Muscle of leg (tissue), 11 donors: Measurements from ENCODE around the gene NPY4R2. TPM values are rescaled to one million over a fixed set of nuclear protein-coding genes. Genes with fewer than 3 reads are reported as not detected.
"Not testable (repeated sequence)": the region's sequence is repeated elsewhere in the genome, so short reads cannot be mapped to it uniquely, and the experiment has no call there.

ENCODE experiments used
- DNase-seq: peaks from one replicate; pipeline ENCODE4 v3.0.0; 2013
- H3K27ac ChIP-seq: one replicate; pipeline ENCODE4 v1.5.1; 2013; ENCODE audit warnings: mild to moderate bottlenecking, low read length, control low read depth
- H3K27me3 ChIP-seq: one replicate; pipeline ENCODE4 v1.6.1; 2013; ENCODE audit warnings: low read length; ENCODE audit not compliant: control insufficient read depth, insufficient read depth
- H3K36me3 ChIP-seq: one replicate; pipeline ENCODE4 v1.6.1; 2013; ENCODE audit warnings: low read length; ENCODE audit not compliant: control insufficient read depth, insufficient read depth
- H3K4me1 ChIP-seq: one replicate; pipeline ENCODE4 v1.6.1; 2013; ENCODE audit warnings: low read length; ENCODE audit not compliant: control insufficient read depth, insufficient read depth
- H3K4me3 ChIP-seq: one replicate; pipeline ENCODE4 v1.5.1; 2013; ENCODE audit warnings: low read length, control low read depth
- H3K9me3 ChIP-seq: replicated peaks from 2 replicates; pipeline ENCODE4 v1.6.1; 2013; ENCODE audit warnings: low read depth, low read length; ENCODE audit not compliant: control insufficient read depth
- WGBS: methylation state at CpG from one replicate; pipeline ENCODE4 v1.1.5; 2013; ENCODE audit warnings: missing lambda C conversion rate; ENCODE audit not compliant: insufficient coverage; 5-methylcytosine and 5-hydroxymethylcytosine counted together
- polyA plus RNA-seq, 8 donors: library from polyadenylated mRNA; unstranded; fragments of 120-200 nt; gene quantifications; one replicate each; pipeline versions ENCODE4 v1.2.1 to v1.2.3, GENCODE V29; 2013; ENCODE audit warnings: inconsistent platforms in 1 of 8, low replicate concordance in 1 of 8; ENCODE audit not compliant: insufficient read length in 8 of 8, insufficient read depth in 1 of 8
- total RNA-seq: library from RNA; stranded (reverse); fragments of 120-200 nt; gene quantifications from one replicate; pipeline ENCODE4 v1.2.4, GENCODE V29; 2013

NPY4R2 gene
- total and polyA plus RNA-seq, 9 donors: 0.07 to 0.23 (median 0.10) TPM; not detected in 6

DNA sequence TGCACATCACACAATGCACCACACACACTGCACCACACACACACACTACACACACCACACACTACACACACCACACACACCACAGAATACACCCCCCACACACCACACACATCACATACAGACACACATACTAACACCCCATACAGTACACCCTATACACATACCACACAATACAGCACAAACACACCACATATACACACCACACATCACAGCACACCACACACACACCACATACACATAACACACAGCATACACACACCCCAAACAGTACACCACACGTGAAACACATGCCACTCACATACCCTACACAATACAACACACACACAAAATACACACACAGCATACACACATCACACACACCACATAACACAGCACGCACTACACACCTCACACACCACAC, 23.9 kb upstream of the NPY4R2 start:
- H3K4me3 ChIP-seq, H3K9me3 ChIP-seq, H3K27me3 ChIP-seq, H3K27ac ChIP-seq, DNase-seq, H3K4me1 ChIP-seq, H3K36me3 ChIP-seq: not testable (repeated sequence)
- WGBS: no CpG with 5 or more reads among the region's 2 CpGs

DNA sequence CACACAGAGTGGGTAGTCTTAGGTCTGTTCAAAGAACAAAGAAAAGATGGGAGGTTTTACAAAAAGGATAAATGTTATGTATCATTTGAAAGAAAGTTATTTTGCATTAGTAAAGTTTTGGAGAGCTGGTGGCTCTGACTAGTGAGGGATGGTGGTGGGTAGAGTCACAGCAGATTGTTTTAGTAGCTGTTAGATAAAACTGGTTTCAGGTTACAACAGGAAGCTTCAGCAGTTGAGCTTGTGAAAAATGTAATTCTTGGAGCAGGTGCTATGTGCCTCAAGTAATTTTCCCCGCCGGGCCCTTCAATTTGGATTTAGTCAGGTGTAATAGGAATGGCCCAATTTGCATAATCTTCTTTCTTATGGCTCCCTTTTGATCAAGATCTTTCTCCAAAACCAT, 20.6 kb upstream of the NPY4R2 start:
- not testable (repeated sequence) for H3K4me1 ChIP-seq, DNase-seq, H3K4me3 ChIP-seq, H3K36me3 ChIP-seq, H3K27ac ChIP-seq, H3K9me3 ChIP-seq, H3K27me3 ChIP-seq
- no CpG with 5 or more reads among the region's 2 CpGs for WGBS

DNA sequence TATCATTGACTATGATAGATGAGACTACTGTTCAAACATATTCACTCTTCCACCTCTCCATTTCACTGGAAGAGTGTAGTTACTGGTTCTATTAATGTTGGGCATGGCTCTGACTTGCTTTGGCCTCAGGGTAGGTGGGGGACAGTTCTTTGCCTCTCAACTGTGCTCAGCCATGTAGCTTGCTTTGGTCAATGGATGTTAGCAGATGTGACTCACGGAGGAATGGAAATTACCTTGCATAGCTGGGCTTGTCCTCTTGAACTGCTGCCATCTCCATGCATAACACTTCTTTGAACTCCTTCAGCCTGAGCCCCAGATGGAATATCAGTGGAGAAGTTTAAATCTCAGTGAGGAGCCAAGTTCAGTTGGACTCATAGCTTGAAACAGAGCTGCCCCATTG, 9.1 kb upstream of the NPY4R2 start:
- no CpG with 5 or more reads among the region's 1 CpG for WGBS
- H3K36me3 ChIP-seq, H3K4me1 ChIP-seq, H3K27ac ChIP-seq, H3K27me3 ChIP-seq, H3K9me3 ChIP-seq, H3K4me3 ChIP-seq, DNase-seq: not testable (repeated sequence)

DNA sequence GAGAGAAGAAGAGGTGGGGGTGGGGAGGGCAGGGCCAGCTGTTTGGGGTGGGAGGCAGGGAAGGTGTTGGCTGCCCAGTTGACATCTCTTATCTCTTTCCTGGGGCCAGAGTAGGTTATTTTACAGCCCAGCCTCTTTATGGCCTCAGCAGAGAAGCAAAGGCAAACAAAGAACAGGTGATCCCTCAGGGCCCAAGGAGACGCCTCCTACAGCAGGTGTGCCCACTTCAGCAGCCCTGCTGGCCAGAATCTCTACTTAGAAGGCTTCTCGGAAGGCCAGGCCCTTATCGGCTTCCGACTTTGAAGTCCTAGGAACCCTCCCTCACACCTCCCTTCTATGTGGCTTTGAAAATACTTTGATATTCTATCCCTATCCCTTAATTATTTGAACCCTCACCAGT, 8.0 kb upstream of the NPY4R2 start:
- H3K36me3 ChIP-seq, H3K4me3 ChIP-seq, H3K9me3 ChIP-seq, H3K27me3 ChIP-seq, DNase-seq, H3K4me1 ChIP-seq, H3K27ac ChIP-seq: not testable (repeated sequence)
- no CpG with 5 or more reads among the region's 4 CpGs for WGBS

DNA sequence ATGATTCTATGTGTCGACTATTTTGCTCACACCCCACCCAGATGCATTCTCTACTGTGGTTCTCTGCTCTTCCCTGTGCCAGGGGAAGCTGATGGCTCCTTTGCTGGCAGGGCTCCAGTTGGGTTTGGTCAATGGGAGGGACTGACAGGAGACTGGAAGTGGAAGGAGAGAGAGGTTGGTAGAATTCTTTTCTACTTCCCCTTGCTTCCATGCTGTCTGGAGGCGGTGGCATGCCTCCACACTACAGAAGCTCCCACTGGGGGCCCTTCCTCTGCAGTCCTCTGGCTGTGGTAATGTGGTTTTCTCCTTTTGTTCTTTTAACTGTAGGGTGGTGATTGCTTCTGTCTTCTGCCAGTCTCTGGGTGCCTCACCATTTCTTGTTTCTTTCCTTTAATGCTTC, 4.4 kb upstream of the NPY4R2 start:
- not testable (repeated sequence) for DNase-seq, H3K27ac ChIP-seq, H3K4me1 ChIP-seq, H3K27me3 ChIP-seq, H3K9me3 ChIP-seq, H3K4me3 ChIP-seq, H3K36me3 ChIP-seq
- no CpG with 5 or more reads among the region's 2 CpGs for WGBS

DNA sequence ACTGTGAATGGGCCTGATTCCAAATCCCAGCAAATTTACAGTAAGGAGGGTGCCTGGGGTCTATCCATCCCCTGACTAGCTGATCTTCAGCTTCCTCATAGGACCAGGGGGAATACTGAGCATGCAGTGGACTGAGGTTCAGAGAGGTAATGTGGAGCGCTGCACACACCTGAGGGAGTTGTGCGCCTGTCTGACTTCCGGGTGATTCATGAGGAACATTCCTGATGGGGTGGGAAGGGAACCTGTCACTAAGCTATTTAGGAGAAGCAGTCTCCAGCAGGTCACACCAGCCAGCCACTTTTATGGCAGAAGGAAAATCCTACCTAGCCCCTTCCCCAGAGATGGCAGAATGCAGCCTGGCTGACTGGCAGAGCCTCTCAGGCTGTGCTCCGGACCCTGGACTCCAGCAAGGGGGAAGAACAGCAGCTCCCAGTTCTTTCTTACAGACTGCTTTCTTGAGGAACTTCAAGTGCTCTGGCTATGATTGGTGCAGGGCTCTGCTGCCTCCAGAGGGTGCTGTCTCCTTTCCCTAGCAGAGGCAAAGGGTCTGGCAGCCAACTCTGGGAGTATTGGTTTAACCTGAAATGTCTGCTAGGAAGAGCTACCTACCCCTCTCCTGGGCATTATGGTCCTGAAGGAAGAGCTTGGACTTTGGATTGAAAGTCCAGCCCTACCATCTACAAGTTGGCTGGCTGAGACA, 2.5 kb upstream of the NPY4R2 start:
- not testable (repeated sequence) for H3K4me1 ChIP-seq, H3K27ac ChIP-seq, H3K9me3 ChIP-seq, H3K27me3 ChIP-seq, H3K36me3 ChIP-seq, H3K4me3 ChIP-seq, DNase-seq
- no CpG with 5 or more reads among the region's 4 CpGs for WGBS

DNA sequence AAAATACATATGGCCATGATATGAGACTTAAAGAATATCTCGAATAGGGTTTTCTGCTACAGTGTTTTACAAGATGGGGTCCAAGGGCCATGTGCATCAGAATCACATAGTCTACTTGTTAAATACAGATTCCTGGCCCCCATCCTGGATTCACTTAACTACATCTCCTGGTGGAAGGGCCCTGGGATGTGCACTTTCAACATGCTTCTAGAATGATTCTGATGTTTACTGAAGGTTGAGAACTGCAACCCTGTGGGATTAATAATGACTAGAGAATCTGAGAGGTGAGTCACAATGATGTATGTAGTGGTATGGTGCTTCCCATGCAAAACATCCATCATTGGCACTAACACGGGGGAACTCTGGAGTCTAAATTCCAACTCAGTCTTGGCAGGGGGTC, 2.1 kb downstream of the NPY4R2 start:
- not testable (repeated sequence) for H3K9me3 ChIP-seq, H3K27me3 ChIP-seq, H3K27ac ChIP-seq, H3K4me1 ChIP-seq, H3K36me3 ChIP-seq, H3K4me3 ChIP-seq, DNase-seq
- WGBS: no CpG with 5 or more reads among the region's 2 CpGs

DNA sequence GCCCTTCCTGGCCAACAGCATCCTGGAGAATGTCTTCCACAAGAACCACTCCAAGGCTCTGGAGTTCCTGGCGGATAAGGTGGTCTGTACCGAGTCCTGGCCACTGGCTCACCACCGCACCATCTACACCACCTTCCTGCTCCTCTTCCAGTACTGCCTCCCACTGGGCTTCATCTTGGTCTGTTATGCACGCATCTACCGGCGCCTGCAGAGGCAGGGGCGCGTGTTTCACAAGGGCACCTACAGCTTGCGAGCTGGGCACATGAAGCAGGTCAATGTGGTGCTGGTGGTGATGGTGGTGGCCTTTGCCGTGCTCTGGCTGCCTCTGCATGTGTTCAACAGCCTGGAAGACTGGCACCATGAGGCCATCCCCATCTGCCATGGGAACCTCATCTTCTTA, 4.0 kb downstream of the NPY4R2 start:
- not testable (repeated sequence) for H3K9me3 ChIP-seq, H3K27ac ChIP-seq, DNase-seq, H3K4me3 ChIP-seq, H3K36me3 ChIP-seq, H3K4me1 ChIP-seq, H3K27me3 ChIP-seq
- no CpG with 5 or more reads among the region's 10 CpGs for WGBS

DNA sequence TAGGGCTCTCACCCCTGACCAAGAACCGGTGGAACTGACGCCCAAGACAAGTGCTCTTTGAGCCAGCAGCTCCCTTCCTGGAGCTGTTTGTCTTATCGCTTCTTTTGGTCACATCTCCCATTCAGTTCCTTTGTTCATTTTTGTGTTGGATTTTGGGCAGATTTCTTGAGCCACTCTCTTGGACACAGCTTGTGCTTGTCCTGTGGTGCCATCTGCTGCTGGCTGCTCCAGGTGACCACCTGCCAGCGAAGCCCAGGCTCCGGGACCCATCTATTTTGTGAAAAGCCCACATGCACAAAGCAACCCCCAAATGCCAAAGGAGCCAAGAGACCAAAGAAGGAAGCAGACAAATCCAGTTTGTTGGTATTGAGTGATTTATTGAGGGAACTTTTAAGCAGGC, 6.2 kb downstream of the NPY4R2 start:
- not testable (repeated sequence) for H3K36me3 ChIP-seq, H3K9me3 ChIP-seq, H3K27ac ChIP-seq, H3K4me1 ChIP-seq, H3K4me3 ChIP-seq, H3K27me3 ChIP-seq, DNase-seq
- no CpG with 5 or more reads among the region's 5 CpGs for WGBS

DNA sequence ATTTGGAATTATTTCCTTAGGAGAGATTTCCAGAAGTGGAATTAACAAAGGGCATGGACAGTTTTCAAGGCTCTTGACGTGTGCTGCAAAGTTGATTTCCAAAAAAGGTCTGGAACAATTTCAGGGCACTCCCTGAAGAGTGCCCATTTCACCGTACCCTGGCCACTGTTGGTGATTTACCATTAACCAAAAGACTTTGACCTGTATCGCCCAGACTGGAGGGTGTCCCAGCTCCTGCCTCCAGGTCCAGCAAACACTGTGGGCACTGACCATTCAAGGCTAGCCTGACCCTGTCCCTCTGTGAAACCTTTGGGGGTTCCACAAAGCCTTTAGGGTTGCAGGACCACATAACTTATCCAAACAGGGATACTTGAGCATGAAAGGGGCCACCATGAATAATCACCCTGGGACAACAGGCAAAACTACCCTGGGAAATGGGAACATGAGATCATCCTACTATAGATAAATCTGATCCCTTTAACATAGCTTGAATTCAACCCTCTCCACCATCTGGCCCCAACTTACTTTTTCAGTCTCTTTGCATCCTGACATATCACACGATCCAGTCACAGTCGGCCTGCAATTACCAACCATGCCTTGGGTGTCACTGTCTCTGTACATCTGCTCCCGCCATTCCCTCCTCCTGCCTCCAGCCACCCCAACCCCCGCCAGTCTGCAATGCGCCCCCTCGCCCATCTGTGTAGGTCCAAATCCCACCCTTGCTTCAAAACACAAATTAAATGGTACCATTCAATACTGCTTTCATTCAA, 8.9 kb downstream of the NPY4R2 start:
- WGBS: no CpG with 5 or more reads among the region's 9 CpGs

More for the DNA sequence above, 8.9 kb downstream of the NPY4R2 start:
- not testable (repeated sequence) for H3K36me3 ChIP-seq, H3K27ac ChIP-seq, H3K9me3 ChIP-seq, H3K4me3 ChIP-seq, H3K27me3 ChIP-seq, H3K4me1 ChIP-seq, DNase-seq
